Fibroblast of villous mesenchyme (primary cell): ENCODE measurements around the gene RAB7B. TPM values are rescaled to one million over a fixed set of nuclear protein-coding genes. Genes with fewer than 3 reads are reported as not detected.
A peak's percentile ranks its signal among the peaks of the same experiment; 100 is the strongest.

ENCODE experiments used
- DNase-seq: peaks from one replicate; pipeline ENCODE4 v3.0.0-alpha.2; 2010; ENCODE audit warnings: low read depth
- H3K4me3 ChIP-seq: 2 replicates; pipeline ENCODE4 v1.5.1; 2011; ENCODE audit warnings: low read depth, mild to moderate bottlenecking, low read length
- total RNA-seq: library from RNA; depleted of rRNA; stranded (reverse); fragments of >200 nt; gene quantifications from 2 replicates; pipeline ENCODE4 v1.2.3, GENCODE V29; 2012
- TF ChIP-seq, protein P1 (sequence below): IDR thresholded peaks from 2 replicates; pipeline ENCODE4 v1.5.1; 2012; ENCODE audit warnings: low read depth, mild to moderate bottlenecking, low read length; ENCODE audit not compliant: insufficient read depth

The RAB7B gene
- total RNA-seq, 1 donor: 5.2 TPM

DNA sequence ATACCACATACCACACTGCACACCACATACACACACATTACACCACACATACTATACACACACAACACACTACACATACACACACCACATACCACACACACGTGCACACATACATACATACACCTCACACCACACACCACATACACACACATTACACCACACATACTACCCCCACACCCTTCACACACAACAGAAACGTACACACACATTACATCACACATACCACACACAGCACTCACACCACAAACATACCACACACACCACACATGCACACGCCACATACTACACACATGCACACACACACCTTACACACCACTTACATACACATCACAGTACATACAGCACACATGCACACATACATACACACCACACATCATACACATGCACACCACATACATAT is 28.5 kb downstream of the RAB7B start:
- TF ChIP-seq, protein P1, sequence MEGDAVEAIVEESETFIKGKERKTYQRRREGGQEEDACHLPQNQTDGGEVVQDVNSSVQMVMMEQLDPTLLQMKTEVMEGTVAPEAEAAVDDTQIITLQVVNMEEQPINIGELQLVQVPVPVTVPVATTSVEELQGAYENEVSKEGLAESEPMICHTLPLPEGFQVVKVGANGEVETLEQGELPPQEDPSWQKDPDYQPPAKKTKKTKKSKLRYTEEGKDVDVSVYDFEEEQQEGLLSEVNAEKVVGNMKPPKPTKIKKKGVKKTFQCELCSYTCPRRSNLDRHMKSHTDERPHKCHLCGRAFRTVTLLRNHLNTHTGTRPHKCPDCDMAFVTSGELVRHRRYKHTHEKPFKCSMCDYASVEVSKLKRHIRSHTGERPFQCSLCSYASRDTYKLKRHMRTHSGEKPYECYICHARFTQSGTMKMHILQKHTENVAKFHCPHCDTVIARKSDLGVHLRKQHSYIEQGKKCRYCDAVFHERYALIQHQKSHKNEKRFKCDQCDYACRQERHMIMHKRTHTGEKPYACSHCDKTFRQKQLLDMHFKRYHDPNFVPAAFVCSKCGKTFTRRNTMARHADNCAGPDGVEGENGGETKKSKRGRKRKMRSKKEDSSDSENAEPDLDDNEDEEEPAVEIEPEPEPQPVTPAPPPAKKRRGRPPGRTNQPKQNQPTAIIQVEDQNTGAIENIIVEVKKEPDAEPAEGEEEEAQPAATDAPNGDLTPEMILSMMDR: no peak
- no peak overlapping the region for H3K4me3 ChIP-seq
- DNase-seq: no peak

DNA sequence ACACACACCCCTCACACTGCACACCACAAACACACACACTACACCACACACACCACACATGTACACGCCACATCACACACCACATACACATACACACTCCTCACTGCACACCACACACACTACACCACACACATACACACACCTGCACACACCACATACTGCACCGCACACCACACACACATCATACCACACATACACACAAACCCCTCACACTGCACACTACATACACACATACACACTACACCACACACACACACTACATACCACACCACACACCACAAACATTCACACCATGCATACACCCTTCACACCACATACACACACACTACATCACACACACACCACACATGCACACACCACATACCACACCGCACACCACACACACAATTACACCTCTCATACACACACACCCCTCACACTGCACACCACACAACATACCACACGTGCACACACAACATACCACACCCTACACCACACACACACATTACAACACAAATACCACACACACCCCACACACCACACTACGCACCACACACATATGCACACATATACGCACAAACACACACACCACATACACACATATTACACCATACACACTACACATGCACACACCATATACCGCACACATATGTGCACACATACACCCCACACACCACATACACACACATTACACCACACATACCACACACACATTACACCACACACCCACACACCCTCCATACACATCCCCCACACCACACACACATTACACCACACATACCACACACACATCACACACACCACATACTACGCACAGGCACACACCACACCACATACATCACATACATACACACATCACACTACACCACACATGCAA is 29.6 kb downstream of the RAB7B start:
- H3K4me3 ChIP-seq: no peak overlapping the region
- TF ChIP-seq, protein P1: no peak
- no peak for DNase-seq

DNA sequence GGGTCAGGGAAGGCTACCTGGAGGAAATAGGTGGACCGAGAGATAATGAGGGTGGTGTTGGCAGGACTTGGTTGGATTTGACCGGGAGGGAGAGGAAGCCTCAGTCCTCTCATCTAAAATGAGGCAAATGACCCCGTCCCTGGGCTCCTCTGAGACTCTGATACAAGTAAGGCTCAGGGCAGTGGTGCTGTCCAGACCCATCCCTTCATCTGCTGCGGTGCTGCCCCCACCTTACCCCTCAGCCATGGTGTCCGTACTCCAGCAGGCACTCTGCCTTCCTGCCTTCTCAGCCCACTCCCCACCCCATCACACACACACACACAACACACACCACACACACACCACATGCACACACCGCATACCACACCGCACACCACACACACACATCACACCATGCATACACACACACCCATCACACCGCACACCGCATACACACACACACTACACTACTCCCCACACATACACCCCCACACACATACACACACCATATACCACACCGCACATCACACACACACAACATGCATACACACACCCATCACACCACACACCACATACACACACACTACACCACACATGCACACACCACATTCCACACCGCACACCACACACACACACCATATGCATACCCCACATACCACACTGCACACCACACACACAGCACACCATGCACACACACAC is 30.6 kb downstream of the RAB7B start:
- H3K4me3 ChIP-seq: no peak overlapping the region
- TF ChIP-seq, protein P1: no peak
- DNase-seq: no peak

DNA sequence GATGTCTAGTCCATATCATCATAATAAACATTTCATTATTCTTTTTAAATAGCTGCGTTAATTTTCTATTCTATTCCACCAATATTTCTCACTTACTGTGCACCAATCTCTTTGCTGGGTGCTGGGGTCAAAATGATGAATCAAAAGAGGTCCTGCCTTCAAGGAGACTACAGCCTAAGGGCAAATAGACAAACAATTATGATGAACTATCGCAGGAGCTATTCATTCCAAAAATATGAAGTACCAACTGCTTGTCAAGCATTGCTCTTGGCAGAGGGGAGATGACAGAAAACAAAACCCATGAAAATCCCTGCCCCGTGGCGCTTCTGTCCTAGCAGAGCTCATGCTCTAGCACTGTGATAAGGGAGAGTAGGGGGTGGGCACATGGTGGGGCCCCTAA is 31.1 kb downstream of the RAB7B start:
- no peak for DNase-seq
- no peak overlapping the region for H3K4me3 ChIP-seq
- TF ChIP-seq, protein P1: no peak

DNA sequence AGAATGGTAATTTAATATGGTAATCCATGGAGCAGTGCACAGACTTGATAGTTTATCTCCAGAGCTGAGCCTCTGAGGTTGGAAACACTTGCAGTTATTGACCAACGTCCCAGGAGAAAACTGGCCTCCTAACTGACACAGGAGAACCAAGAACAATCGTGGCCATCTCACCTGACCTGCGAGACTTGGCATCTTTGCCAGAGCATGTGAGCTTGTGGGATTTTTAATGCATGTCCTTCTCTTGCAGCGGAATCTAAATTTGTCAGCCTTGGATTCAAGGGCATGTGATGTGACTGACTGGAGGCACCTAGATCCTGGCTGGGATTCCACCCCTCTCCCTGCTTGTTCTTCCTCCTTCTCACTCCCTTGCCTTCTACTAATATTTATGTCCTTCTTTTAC is 32.1 kb downstream of the RAB7B start:
- no peak for DNase-seq
- TF ChIP-seq, protein P1: no peak
- no peak overlapping the region for H3K4me3 ChIP-seq

DNA sequence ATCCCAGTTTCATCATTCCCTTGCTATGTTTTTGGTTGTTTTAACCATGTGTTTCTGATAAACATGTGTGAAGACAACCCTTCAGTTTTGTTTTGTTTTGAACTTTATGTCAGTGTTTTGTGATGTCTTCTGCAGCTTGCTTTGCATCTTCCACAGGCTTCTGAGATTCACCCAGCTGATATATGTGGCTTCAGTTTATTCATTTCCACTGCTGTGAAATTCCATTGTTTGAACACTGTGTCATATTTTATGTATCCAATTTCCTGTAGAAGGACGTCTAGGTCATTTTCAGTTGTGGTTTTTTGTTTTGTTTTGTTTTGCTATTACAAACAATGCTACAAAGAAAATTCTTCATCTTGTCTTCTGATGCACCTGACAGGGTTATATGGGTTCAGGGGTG is 32.7 kb downstream of the RAB7B start:
- TF ChIP-seq, protein P1: no peak
- DNase-seq: peak; percentile 78
- H3K4me3 ChIP-seq: no peak overlapping the region
